A549 (cell line): ENCODE results near the gene ABCG4. TPM values are rescaled to one million over a fixed set of nuclear protein-coding genes. Genes with fewer than 3 reads are reported as not detected.
"Not testable (repeated sequence)": the region's sequence is repeated elsewhere in the genome, so short reads cannot be mapped to it uniquely, and the experiment has no call there.

Experiments used
- ATAC-seq, 2 experiments: fragments of 200-7000 bp in 1 of 2; fragments of >200 bp in 1 of 2; cut with Nextera tagmentation in 1 of 2; cut with Tn5 transposase in 1 of 2; 3 replicates each; pipeline versions ENCODE4 v1.8.0 to v1.9.1; 2018 to 2020; ENCODE audit warnings: mild to moderate bottlenecking in 1 of 2, moderate library complexity in 1 of 2
- CTCF ChIA-PET: fragments of 300-600 bp; sonication (Branson Sonifier 250); formaldehyde crosslinking; extraction: SDS; loops from one replicate; lab custom pipeline; 2021; ENCODE audit warnings: antibody characterized with exemption, inconsistent platforms; lab: Yijun Ruan, JAX
- POLR2A ChIA-PET: fragments of 350-600 bp; formaldehyde crosslinking; extraction: SDS; loops from one replicate; lab custom pipeline; 2021; ENCODE audit warnings: antibody characterized with exemption, inconsistent platforms; lab: Yijun Ruan, JAX
- DNase-seq, 2 experiments: peaks; one replicate each; pipeline versions ENCODE4 v3.0.0 to v3.0.0-alpha.2; 2011 to 2016; ENCODE audit warnings: low read depth in 1 of 2, low spot score in 1 of 2
- FAIRE-seq: peaks from 2 replicates; lab custom pipeline; 2011; peaks lifted over from hg19 to GRCh38; lab: Jason Lieb, UNC
- H3K27ac ChIP-seq, 2 experiments: fragments of >200 bp; sonication (Bioruptor Twin); formaldehyde crosslinking; 3 replicates each; pipeline ENCODE4 v1.5.1; 2016 to 2017
- H3K4me1 ChIP-seq: fragments of >200 bp; sonication (Bioruptor Twin); formaldehyde crosslinking; 3 replicates; pipeline ENCODE4 v1.6.1; 2016
- H3K4me2 ChIP-seq: fragments of >200 bp; sonication (Bioruptor Twin); formaldehyde crosslinking; 3 replicates; pipeline ENCODE4 v1.6.1; 2016
- H3K4me3 ChIP-seq: fragments of >200 bp; sonication (Bioruptor Twin); formaldehyde crosslinking; 3 replicates; pipeline ENCODE4 v1.5.1; 2016
- H3K9me3 ChIP-seq: fragments of >200 bp; sonication (Bioruptor Twin); formaldehyde crosslinking; 3 replicates; pipeline ENCODE4 v1.6.1; 2016
- ATOH8 ChIP-seq: fragments of 250-450 bp; sonication (Bioruptor Pico); IDR thresholded peaks from 2 replicates; pipeline ENCODE4 v1.5.0; 2020; ENCODE audit warnings: low read depth, mild to moderate bottlenecking, moderate library complexity
- CBX2 ChIP-seq: fragments of 200-600 bp; sonication (generic); IDR thresholded peaks from 2 replicates; pipeline ENCODE4 v1.6.1; 2016; ENCODE audit warnings: low read depth, mild to moderate bottlenecking, borderline replicate concordance
- CHD4 ChIP-seq: fragments of 200-600 bp; sonication (generic); IDR thresholded peaks from 2 replicates; pipeline ENCODE4 v1.6.1; 2016; ENCODE audit warnings: antibody characterized with exemption, mild to moderate bottlenecking, borderline replicate concordance
- E2F6 ChIP-seq: IDR thresholded peaks from 2 replicates; pipeline ENCODE4 v1.6.1; 2012; ENCODE audit warnings: low read depth, borderline replicate concordance
- EHF ChIP-seq: fragments of 250-450 bp; sonication (Bioruptor Pico); IDR thresholded peaks from 2 replicates; pipeline ENCODE4 v1.5.0; 2020; ENCODE audit warnings: mild to moderate bottlenecking
- EP300 ChIP-seq, 2 experiments: fragments of >200 bp; sonication (Bioruptor Twin); formaldehyde crosslinking; IDR thresholded peaks; 2 replicates in 1 of 2; 3 replicates in 1 of 2; pipeline ENCODE4 v1.6.1; 2016 to 2017
- ESRRA ChIP-seq: fragments of 150-350 bp; IDR thresholded peaks from 2 replicates; pipeline ENCODE4 v1.6.1; 2014; ENCODE audit warnings: mild to moderate bottlenecking, low read length, borderline replicate concordance
- FOSB ChIP-seq: fragments of 250-450 bp; sonication (Bioruptor Pico); IDR thresholded peaks from 2 replicates; pipeline ENCODE4 v1.5.0; 2020; ENCODE audit warnings: mild to moderate bottlenecking, moderate library complexity
- FOSL2 ChIP-seq, 2 experiments: fragments of 450-650 bp in 1 of 2; fragments of >200 bp in 1 of 2; sonication (Bioruptor Twin) in 1 of 2; formaldehyde crosslinking; IDR thresholded peaks; 2 replicates each; pipeline versions ENCODE4 v1.5.0 to v1.6.1; 2016 to 2020; ENCODE audit warnings: mild to moderate bottlenecking in 1 of 2, moderate library complexity in 1 of 2
- HDAC2 ChIP-seq: fragments of 200-600 bp; sonication (generic); IDR thresholded peaks from 2 replicates; pipeline ENCODE4 v1.6.1; 2016
- HES2 ChIP-seq: fragments of >200 bp; sonication (Bioruptor Twin); formaldehyde crosslinking; IDR thresholded peaks from 2 replicates; pipeline ENCODE4 v1.6.1; 2016
- JUNB ChIP-seq: fragments of >200 bp; sonication (Bioruptor Twin); formaldehyde crosslinking; IDR thresholded peaks from 2 replicates; pipeline ENCODE4 v1.6.1; 2016
- MAX ChIP-seq: IDR thresholded peaks from 2 replicates; pipeline ENCODE4 v1.6.1; 2012
- NFE2L2 ChIP-seq: fragments of 150-350 bp; conservative IDR thresholded peaks from 2 replicates; pipeline ENCODE4 v1.6.1; 2014; ENCODE audit warnings: low read length
- NPAS2 ChIP-seq: fragments of 250-450 bp; sonication (Bioruptor Pico); IDR thresholded peaks from 2 replicates; pipeline ENCODE4 v1.8.0; 2022; ENCODE audit warnings: mild to moderate bottlenecking, moderate library complexity, borderline replicate concordance
- NR3C1 ChIP-seq: fragments of >200 bp; sonication (Bioruptor Twin); formaldehyde crosslinking; IDR thresholded peaks from 3 replicates; pipeline ENCODE4 v1.6.1; 2017
- PBX3 ChIP-seq: IDR thresholded peaks from 2 replicates; pipeline ENCODE4 v1.6.1; 2012
- RARB ChIP-seq: fragments of 250-450 bp; sonication (Bioruptor Pico); IDR thresholded peaks from 2 replicates; pipeline ENCODE4 v1.8.0; 2021; ENCODE audit warnings: mild to moderate bottlenecking, moderate library complexity
- RCOR1 ChIP-seq: fragments of 150-350 bp; IDR thresholded peaks from 2 replicates; pipeline ENCODE4 v1.6.1; 2014; ENCODE audit warnings: antibody characterized with exemption, low read length, low read depth
- RFX5 ChIP-seq: fragments of 450-650 bp; IDR thresholded peaks from 2 replicates; pipeline ENCODE4 v1.7.1; 2014; ENCODE audit warnings: antibody characterized with exemption, mild to moderate bottlenecking, moderate library complexity
- RNF2 ChIP-seq: fragments of 200-600 bp; sonication (generic); IDR thresholded peaks from 2 replicates; pipeline ENCODE4 v1.6.1; 2016; ENCODE audit warnings: low read depth, mild to moderate bottlenecking, antibody characterized with exemption, moderate library complexity, borderline replicate concordance
- SREBF2 ChIP-seq: fragments of 450-650 bp; IDR thresholded peaks from 2 replicates; pipeline ENCODE4 v1.6.1; 2014; ENCODE audit warnings: mild to moderate bottlenecking, moderate library complexity
- TFCP2L1 ChIP-seq: fragments of 250-450 bp; sonication (Bioruptor Pico); IDR thresholded peaks from 2 replicates; pipeline ENCODE4 v1.5.0; 2021; ENCODE audit warnings: mild to moderate bottlenecking
- TP53 ChIP-seq: fragments of 250-450 bp; sonication (Bioruptor Pico); IDR thresholded peaks from 2 replicates; pipeline ENCODE4 v1.5.0; 2021; ENCODE audit warnings: mild to moderate bottlenecking, moderate library complexity
- USF2 ChIP-seq: fragments of 450-650 bp; IDR thresholded peaks from 2 replicates; pipeline ENCODE4 v1.6.1; 2014; ENCODE audit warnings: antibody characterized with exemption
- ZFP36 ChIP-seq: fragments of 450-650 bp; IDR thresholded peaks from 2 replicates; pipeline ENCODE4 v1.6.1; 2014; ENCODE audit warnings: borderline replicate concordance; ENCODE audit not compliant: partially characterized antibody
- WGBS: methylation state at CpG from one replicate; pipeline ENCODE4 v1.1.6; 2017; ENCODE audit errors: missing lambda C conversion rate; 5-methylcytosine and 5-hydroxymethylcytosine counted together
- polyA plus RNA-seq, 4 experiments: library from polyadenylated mRNA; depleted of rRNA in 3 of 4; stranded (reverse); fragments of >200 nt; fragmentation: RNase III in 1 of 4; extraction: RNeasy Plus Mini Kit Qiagen cat#74134 plus additional on column Dnase treatment in 1 of 4; gene quantifications; 2 replicates in 3 of 4; 3 replicates in 1 of 4; pipeline ENCODE4 v1.2.3, GENCODE V29; 2011 to 2017

The ABCG4 gene
- polyA plus RNA-seq, 2 of the 4 experiments (the other 2 are of a cell fraction): 0.10 to 0.44 TPM

GRCh38 chr11:119190531-119190930 lies 41.7 kb downstream of the ABCG4 start:
- Histone ChIP-seq H3K4me1 (peaks cover 5% of the 10 kb centered on the region), H3K27ac (no peak overlapping the region), H3K4me3 (no peak overlapping the region), H3K9me3 (no peaks in the 10 kb centered on the region), H3K4me2 (no peak overlapping the region)
- 88% methylated on average over 5 of the region's 9 CpGs for WGBS
- ATAC-seq: no peak
- ChIA-PET POLR2A (no interaction called here), CTCF (interaction anchor here (0.8 to 4.2 kb wide), 6 partner anchors 12 to 133 kb away, joined by 3 to 17 read pairs (median 4); partner anchors contain the start of genes CBL and NLRX1)
- no peak for FAIRE-seq
- TF ChIP-seq RFX5 (no peak), ZFP36 (no peak), RNF2 (no peak), ESRRA (no peak), NPAS2 (CRISPR knock-in tag) (no peak), NR3C1 (no peak), TFCP2L1 (no peak), HES2 (no peak)
- DNase-seq: no peak

GRCh38 chr11:119191265-119191664 lies 42.4 kb downstream of the ABCG4 start:
- H3K9me3 ChIP-seq; H3K4me1 ChIP-seq; DNase-seq; H3K27ac ChIP-seq; H3K4me3 ChIP-seq; H3K4me2 ChIP-seq; ATAC-seq; FAIRE-seq; POLR2A ChIA-PET; TF ChIP-seq FOSL2 (IDR thresholded peaks at IDR 0.05): not testable (repeated sequence)
- 41% methylated on average over 14 of the region's 14 CpGs for WGBS
- CTCF ChIA-PET: interaction anchor here (1.0 to 4.2 kb wide), 6 partner anchors 12 to 133 kb away, joined by 3 to 17 read pairs (median 5); partner anchors contain the start of genes CBL and NLRX1
- peak; percentile 9; the same call in 1 of the 2 replicates for TF ChIP-seq FOSL2 (CRISPR knock-in tag; IDR thresholded peaks at IDR 0.05)

GRCh38 chr11:119192111-119192510 lies 43.3 kb downstream of the ABCG4 start:
- H3K4me1 ChIP-seq: no peaks in the 10 kb centered on the region; the same call in 2 of the 3 replicates
- CTCF ChIA-PET: interaction anchor here (1.4 to 2.6 kb wide), 4 partner anchors 23 to 47 kb away, joined by 5 to 10 read pairs (median 6); partner anchors contain the start of gene NLRX1

More at GRCh38 chr11:119192111-119192510, 43.3 kb downstream of the ABCG4 start:
- Histone ChIP-seq H3K4me2 (no peak overlapping the region), H3K27ac (no peak overlapping the region), H3K9me3 (no peaks in the 10 kb centered on the region), H3K4me3 (no peak overlapping the region)
- ATAC-seq: no peak
- TF ChIP-seq SREBF2 (no peak), TFCP2L1 (no peak), CBX2 (no peak), RCOR1 (no peak), ATOH8 (CRISPR knock-in tag) (no peak), E2F6 (no peak), CHD4 (no peak), TP53 (CRISPR knock-in tag) (no peak), ZFP36 (no peak), FOSB (no peak), PBX3 (no peak), USF2 (no peak), NFE2L2 (no peak), EP300 (IDR thresholded peaks at IDR 0.05) (no peak), JUNB (no peak), RARB (no peak), MAX (no peak), FOSL2 (IDR thresholded peaks at IDR 0.05) (no peak), FOSL2 (CRISPR knock-in tag; IDR thresholded peaks at IDR 0.05) (no peak), HDAC2 (no peak), EHF (CRISPR knock-in tag) (no peak)
- no peak for FAIRE-seq
- 98% methylated on average over 3 of the region's 3 CpGs for WGBS
- POLR2A ChIA-PET: no interaction called here
- no peak for DNase-seq
